ENCODE results near the gene TNFSF13B.

TNFSF13B gene

DNA sequence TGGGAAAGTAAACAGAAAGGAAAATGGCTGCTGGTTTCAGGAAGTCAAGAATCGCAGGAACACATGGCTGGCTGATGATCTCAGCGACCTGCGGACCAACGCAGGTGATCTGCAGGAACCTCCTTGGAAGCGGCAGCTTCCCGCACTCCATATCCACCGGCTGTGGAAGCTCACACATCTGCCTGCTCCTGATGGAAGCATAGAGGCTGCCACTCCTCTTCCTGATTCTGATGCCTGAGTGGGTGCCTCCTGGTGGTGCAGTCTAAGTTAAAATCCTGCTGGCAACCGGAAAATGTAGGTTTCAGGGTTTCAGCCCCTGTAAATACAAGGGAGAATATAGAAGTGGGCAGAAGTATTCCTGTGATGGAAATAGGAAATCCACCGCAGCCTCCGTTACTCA, 75.5 kb downstream of the TNFSF13B start:
- DNase-seq (ENCODE audit: low read depth in 2 of 3, low spot score in 2 of 3), result no peak

DNA sequence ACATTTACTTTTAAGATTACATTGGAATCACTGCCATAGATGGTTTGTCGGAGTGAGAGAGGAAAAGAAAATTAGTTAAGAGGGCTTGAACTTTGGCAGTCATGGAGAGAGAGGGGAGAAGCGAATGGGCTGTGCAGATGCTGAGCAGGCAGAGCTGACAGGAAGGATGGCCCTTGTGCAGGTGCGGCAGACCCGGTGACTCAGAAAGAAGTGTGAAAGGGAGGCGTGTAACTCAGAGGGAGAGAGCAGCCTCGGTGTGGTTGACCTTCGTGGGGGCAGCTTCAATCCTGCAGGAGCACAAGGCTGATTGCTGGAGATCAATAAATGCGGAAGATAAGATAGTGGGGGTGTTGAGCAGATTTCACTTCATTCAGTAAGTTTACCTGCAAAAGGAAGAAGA, 76.9 kb downstream of the TNFSF13B start:
- no peak for DNase-seq (ENCODE audit: low read depth in 2 of 3, low spot score in 2 of 3)

GRCh38 chr13:108349269-108349668, 79.8 kb downstream of the TNFSF13B start:
- DNase-seq (ENCODE audit: low read depth in 2 of 3, low spot score in 2 of 3), result no peak

- no peak for DNase-seq (ENCODE audit: low read depth in 2 of 3, low spot score in 2 of 3)
These were observed 81.1 kb downstream of the TNFSF13B start for GRCh38 chr13:108350579-108350978.

DNA sequence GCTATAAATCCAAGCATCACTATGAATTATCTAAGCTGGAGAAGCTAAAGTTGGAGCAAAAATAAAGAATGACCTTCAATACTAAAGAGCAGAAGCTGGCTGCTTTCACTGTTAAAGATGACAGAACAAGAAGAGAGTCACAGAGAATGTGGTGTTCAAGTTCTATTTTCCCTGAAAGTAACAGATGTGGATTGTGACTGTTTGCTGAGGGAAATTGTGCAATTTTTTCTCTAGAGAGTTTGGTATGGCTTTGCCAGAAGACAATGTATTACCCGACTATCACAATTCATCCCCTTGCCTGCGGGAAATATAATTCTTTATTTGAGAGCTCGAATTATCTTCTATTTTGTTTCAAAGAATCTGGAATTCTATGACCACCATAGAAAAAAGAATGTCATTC, 83.1 kb downstream of the TNFSF13B start:
- DNase-seq (ENCODE audit: low read depth in 2 of 3, low spot score in 2 of 3), result no peak

DNA sequence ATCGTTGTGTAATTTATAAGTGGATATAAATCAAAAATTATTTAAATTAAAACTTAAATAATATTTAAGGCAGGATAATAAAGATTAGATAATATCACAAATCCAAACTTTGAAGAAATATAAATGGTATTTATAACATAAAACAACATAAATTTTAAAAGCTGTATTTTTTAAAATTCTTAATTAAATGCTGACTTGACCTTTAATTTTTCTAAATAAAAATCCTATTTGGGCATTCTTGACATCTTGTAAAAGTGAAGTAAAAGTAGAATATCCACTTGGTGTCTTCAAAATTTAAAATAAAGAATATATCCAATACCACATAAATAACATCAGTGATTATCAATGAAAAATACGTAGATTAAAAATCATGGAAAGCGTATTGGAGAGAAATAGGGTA, 87.7 kb downstream of the TNFSF13B start:
- DNase-seq (ENCODE audit: low read depth in 2 of 3, low spot score in 2 of 3), result no peak

Data from activated CD8-positive, alpha-beta memory T cell treated with anti-CD3 and anti-CD28 coated beads for 48 hours (primary cell).